ENCODE results near the gene LTBP1.

GRCh38 chr2:33168922-33169321 is 222.2 kb downstream of the LTBP1 start:
- TF ChIP-seq CTCF (IDR thresholded peaks at IDR 0.05) (no peak), POLR2AphosphoS5 (IDR thresholded peaks at IDR 0.05) (no peak), POLR2A (IDR thresholded peaks at IDR 0.05) (no peak)
